Measurements from ENCODE around the gene CIB2.
A peak's percentile ranks its signal among the peaks of the same experiment; 100 is the strongest.

Gene CIB2

DNA sequence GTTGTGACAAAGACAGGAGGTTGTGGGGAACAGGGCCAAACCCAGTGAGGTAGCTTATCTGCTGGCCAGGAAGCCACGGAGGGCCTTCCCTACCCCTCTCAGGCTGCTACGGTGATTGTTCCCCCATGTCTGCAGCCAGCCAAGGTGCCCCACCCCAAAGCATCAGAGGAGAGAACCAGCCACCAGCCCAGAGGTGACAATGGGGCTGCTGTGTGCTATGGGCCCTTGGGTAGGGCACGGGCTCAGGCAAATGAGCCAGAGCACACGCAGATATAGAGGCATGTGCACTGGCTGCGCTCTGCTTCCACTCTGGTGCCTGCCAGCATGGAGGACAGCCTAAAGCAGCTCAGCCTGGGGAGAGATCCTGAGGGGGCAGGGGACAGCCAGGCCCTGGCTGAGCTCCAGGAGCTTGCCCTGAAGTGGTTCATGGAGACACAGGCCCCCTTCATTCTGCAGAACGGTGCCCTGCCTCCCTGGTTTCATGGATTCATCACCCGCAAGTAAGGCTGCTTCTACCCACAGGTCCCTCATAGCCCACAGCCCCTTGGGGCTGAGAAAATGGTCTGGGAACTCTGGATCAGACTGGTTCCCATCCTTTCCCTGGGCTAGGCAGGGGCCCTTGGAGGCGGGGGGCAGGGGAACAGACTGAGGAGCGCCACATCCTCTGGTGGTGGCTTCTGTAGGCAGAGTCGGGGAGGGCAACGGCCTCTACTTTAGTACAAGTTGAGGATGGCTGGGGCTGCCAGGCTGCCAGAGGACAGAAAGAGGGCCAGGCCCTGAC is 38.8 kb downstream of the CIB2 start, which contains the start of gene SH2D7:
SH2D7 (plus strand) TSS at position 301 of the 781 bp plus-strand sequence; CDS start at position 325, 24 bp downstream.
- TF ChIP-seq, protein P1, sequence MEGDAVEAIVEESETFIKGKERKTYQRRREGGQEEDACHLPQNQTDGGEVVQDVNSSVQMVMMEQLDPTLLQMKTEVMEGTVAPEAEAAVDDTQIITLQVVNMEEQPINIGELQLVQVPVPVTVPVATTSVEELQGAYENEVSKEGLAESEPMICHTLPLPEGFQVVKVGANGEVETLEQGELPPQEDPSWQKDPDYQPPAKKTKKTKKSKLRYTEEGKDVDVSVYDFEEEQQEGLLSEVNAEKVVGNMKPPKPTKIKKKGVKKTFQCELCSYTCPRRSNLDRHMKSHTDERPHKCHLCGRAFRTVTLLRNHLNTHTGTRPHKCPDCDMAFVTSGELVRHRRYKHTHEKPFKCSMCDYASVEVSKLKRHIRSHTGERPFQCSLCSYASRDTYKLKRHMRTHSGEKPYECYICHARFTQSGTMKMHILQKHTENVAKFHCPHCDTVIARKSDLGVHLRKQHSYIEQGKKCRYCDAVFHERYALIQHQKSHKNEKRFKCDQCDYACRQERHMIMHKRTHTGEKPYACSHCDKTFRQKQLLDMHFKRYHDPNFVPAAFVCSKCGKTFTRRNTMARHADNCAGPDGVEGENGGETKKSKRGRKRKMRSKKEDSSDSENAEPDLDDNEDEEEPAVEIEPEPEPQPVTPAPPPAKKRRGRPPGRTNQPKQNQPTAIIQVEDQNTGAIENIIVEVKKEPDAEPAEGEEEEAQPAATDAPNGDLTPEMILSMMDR (IDR thresholded peaks at IDR 0.05; ENCODE audit: unreplicated experiment in 3 of 3): no peak
- H3K27ac Mint-ChIP-seq: peak within 1 kb of the TSS in 2 of 3 experiments; percentile 49 to 50
- H3K27me3 Mint-ChIP-seq (ENCODE audit: low read depth): peaks cover 3% of the 10 kb centered on the region
- H3K4me1 Mint-ChIP-seq: peaks cover 26% of the 10 kb centered on the region
- no peaks in the 10 kb centered on the region for H3K9me3 Mint-ChIP-seq
- H3K4me3 Mint-ChIP-seq: no peak within 1 kb of the TSS
- no peaks in the 10 kb centered on the region for H3K36me3 Mint-ChIP-seq (ENCODE audit: low read depth)

DNA sequence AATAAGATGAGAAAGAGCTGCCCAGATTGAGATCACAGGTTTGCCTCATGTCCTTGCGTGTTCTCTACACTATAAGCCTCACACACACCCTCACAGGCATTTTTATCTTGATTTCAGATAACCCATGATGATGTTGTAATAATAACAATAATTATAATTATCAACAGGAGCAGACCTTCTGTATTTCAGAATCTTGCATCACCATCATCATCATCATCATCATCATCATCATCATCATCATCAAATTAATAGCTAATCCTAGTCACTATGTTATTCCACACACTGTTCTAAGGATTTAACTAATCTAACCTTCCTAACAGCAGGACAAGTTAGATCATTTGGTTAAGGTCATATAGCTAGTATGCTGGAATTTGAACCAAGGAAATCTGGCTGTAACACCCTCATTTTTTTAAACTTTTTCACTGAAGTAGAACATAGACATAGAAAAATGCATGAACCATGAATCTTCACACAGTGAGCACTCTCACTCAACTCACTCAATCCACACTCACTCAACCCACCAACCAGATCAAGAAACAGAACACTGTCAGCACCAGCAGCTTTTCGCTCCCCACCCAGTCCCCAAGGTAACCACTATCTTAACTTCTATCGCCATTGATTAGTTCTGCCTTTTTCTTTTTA is 40.7 kb downstream of the CIB2 start:
- TF ChIP-seq, protein P1 (IDR thresholded peaks at IDR 0.05; ENCODE audit: unreplicated experiment in 3 of 3): no peak

GRCh38 chr15:78088773-78089080 is 42.5 kb downstream of the CIB2 start:
- H3K9me3 Mint-ChIP-seq: no peaks in the 10 kb centered on the region
- no peaks in the 10 kb centered on the region for H3K36me3 Mint-ChIP-seq (ENCODE audit: low read depth)
- no peak overlapping the region for H3K27ac Mint-ChIP-seq
- H3K27me3 Mint-ChIP-seq (ENCODE audit: low read depth): peaks cover 8% of the 10 kb centered on the region
- TF ChIP-seq, protein P1 (IDR thresholded peaks at IDR 0.05; ENCODE audit: unreplicated experiment in 3 of 3): no peak
- peaks cover 31% of the 10 kb centered on the region for H3K4me1 Mint-ChIP-seq
- H3K4me3 Mint-ChIP-seq: no peak overlapping the region

More for the DNA sequence above, 40.7 kb downstream of the CIB2 start:
- H3K27ac Mint-ChIP-seq: no peak overlapping the region
- peaks cover 26% of the 10 kb centered on the region for H3K4me1 Mint-ChIP-seq
- no peaks in the 10 kb centered on the region for H3K36me3 Mint-ChIP-seq (ENCODE audit: low read depth)
- no peak overlapping the region for H3K4me3 Mint-ChIP-seq
- H3K27me3 Mint-ChIP-seq (ENCODE audit: low read depth): peaks cover 3% of the 10 kb centered on the region
- no peaks in the 10 kb centered on the region for H3K9me3 Mint-ChIP-seq

DNA sequence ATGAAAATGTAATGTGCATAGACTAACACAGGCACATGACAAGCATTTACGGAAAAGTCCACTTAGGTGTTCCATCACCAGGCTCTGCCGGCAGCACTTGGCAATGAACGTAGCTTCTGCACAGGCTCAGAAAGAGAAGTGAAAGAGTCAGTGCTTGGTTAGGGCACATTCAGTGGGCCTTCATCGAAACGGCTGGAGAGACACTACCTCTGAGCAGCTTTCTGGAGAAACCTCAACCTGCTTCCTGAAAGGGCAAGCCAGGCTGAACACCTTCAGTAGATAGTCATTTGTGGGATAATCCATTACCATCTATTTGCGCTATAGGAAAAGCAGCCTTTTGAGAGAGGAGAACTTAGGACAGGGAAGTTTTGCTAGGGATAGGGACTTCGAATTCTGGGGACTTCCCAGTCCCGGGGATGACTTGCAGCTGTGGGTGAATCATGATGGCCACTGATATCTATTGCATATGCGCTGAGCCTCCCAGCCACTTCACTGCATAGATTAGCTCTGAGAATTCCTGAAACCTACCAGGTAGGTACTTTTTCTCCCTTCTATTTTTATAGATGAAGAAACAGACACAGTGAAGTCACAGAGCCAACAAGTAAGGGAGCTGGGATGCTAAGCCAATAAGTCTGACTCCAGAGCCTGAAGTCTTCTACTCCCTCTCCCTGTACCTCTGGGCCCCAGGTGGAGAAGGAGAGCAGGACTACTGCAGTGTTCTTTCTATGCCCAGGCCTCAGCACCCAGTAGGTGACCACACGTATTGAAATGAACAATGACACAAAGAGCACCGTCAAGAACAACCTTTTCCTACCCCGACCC is 43.1 kb downstream of the CIB2 start:
- no peaks in the 10 kb centered on the region for H3K36me3 Mint-ChIP-seq (ENCODE audit: low read depth)
- peaks cover 10% of the 10 kb centered on the region for H3K27me3 Mint-ChIP-seq (ENCODE audit: low read depth)
- TF ChIP-seq, protein P1 (IDR thresholded peaks at IDR 0.05; ENCODE audit: unreplicated experiment in 3 of 3): no peak
- H3K9me3 Mint-ChIP-seq: no peaks in the 10 kb centered on the region
- H3K4me1 Mint-ChIP-seq: peaks cover 25% of the 10 kb centered on the region
- no peak overlapping the region for H3K4me3 Mint-ChIP-seq
- no peak overlapping the region for H3K27ac Mint-ChIP-seq

- Mint-ChIP-seq H3K27ac (no peak overlapping the region), H3K4me1 (peaks cover 10% of the 10 kb centered on the region), H3K9me3 (no peaks in the 10 kb centered on the region), H3K27me3 (ENCODE audit: low read depth) (peaks cover 12% of the 10 kb centered on the region), H3K4me3 (no peak overlapping the region), H3K36me3 (ENCODE audit: low read depth) (no peaks in the 10 kb centered on the region)
- TF ChIP-seq, protein P1 (IDR thresholded peaks at IDR 0.05; ENCODE audit: unreplicated experiment in 3 of 3): no peak
These were observed 45.3 kb downstream of the CIB2 start for GRCh38 chr15:78085928-78086327.

Data from nephron (organoid).